HL-60 (cell line): ENCODE data around the gene AFF1.

Experiments
- REST ChIP-seq: IDR thresholded peaks from 2 replicates; pipeline ENCODE4 v1.6.1; 2012; ENCODE audit warnings: low read depth; ENCODE audit not compliant: insufficient replicate concordance
- TF ChIP-seq, protein P1 (sequence below): IDR thresholded peaks from one replicate; pipeline ENCODE4 v1.5.1; 2011; ENCODE audit warnings: low read length, control low read depth, inconsistent platforms; ENCODE audit not compliant: insufficient read depth

GRCh38 chr4:87060957-87061356, 126.1 kb downstream of the AFF1 start:
- TF ChIP-seq, protein P1, sequence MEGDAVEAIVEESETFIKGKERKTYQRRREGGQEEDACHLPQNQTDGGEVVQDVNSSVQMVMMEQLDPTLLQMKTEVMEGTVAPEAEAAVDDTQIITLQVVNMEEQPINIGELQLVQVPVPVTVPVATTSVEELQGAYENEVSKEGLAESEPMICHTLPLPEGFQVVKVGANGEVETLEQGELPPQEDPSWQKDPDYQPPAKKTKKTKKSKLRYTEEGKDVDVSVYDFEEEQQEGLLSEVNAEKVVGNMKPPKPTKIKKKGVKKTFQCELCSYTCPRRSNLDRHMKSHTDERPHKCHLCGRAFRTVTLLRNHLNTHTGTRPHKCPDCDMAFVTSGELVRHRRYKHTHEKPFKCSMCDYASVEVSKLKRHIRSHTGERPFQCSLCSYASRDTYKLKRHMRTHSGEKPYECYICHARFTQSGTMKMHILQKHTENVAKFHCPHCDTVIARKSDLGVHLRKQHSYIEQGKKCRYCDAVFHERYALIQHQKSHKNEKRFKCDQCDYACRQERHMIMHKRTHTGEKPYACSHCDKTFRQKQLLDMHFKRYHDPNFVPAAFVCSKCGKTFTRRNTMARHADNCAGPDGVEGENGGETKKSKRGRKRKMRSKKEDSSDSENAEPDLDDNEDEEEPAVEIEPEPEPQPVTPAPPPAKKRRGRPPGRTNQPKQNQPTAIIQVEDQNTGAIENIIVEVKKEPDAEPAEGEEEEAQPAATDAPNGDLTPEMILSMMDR, result no peak
- TF ChIP-seq REST, result no peak
